Measurements from ENCODE around the gene WWC1. TPM values are rescaled to one million over a fixed set of nuclear protein-coding genes. Genes with fewer than 3 reads are reported as not detected.
"Not testable (repeated sequence)": the region's sequence is repeated elsewhere in the genome, so short reads cannot be mapped to it uniquely, and the experiment has no call there.

The WWC1 gene
- polyA plus RNA-seq, 10 donors: 0.27 to 3.3 (median 1.2) TPM

- DNase-seq: no peak
These were observed 16.6 kb downstream of the WWC1 start for GRCh38 chr5:168307925-168308584.

DNA sequence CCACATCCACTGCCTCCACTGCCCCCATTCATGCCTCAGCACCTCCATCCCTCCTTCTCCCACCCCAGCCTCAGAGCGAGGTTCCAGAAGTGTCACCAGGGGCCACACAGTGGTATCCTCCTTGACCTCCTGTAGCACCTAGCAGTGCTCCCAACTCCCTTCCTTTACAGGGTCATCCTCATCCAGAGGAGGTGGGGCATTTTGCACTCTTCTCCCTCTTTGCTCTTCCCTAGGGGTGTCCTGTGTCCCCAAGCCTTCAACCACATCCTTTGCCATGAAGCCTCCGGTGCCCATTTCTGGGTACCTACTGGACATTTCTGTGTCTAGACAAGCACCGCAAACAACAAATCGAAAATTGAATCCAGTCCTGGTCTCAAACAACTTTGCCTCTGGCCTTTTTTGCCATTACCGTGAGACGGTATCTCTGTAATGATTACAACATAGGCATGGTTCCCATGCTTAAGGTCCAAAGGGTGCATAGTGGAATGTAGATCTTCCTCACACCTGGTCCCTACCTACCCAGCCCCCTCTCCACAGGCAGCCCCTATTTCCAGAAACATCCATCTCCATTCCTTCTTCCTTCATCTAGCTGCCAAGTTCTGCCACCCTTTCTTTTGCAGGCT is 17.6 kb downstream of the WWC1 start:
- no peak for DNase-seq

GRCh38 chr5:168310541-168310940 is 19.1 kb downstream of the WWC1 start:
- DNase-seq: not testable (repeated sequence)

GRCh38 chr5:168311061-168311566 is 19.7 kb downstream of the WWC1 start:
- no peak for DNase-seq

- DNase-seq: no peak
These were observed 21.3 kb downstream of the WWC1 start for GRCh38 chr5:168312606-168313295.

DNA sequence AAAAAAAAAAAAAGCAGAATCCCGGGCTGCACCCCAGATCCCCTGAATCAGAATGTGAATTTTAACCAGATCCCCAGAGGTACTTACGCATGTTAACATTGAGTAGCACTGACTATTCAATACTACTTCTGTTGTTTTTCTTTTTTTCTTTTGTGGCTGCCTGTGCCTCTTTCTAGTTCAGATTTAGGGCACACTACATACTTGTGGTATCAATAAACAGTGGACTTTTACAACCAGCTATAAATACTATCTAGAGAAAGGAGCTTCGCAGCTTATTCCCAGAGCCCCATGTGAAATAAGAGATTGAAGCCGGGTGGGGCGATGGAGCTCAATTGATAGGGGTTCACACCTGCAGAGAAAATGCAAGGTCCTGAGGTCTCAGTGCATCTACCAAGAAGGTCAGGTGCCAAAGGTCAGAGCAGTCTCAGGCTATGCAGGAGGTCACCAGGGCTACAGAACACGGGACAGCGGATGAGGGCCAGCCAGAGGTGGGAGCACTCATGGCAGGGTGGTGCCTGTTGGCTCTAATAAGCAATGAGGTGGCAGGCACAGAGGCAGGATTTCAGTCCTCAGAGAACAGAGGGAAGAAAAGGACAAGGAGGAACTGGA is 22.3 kb downstream of the WWC1 start:
- no peak for DNase-seq

DNA sequence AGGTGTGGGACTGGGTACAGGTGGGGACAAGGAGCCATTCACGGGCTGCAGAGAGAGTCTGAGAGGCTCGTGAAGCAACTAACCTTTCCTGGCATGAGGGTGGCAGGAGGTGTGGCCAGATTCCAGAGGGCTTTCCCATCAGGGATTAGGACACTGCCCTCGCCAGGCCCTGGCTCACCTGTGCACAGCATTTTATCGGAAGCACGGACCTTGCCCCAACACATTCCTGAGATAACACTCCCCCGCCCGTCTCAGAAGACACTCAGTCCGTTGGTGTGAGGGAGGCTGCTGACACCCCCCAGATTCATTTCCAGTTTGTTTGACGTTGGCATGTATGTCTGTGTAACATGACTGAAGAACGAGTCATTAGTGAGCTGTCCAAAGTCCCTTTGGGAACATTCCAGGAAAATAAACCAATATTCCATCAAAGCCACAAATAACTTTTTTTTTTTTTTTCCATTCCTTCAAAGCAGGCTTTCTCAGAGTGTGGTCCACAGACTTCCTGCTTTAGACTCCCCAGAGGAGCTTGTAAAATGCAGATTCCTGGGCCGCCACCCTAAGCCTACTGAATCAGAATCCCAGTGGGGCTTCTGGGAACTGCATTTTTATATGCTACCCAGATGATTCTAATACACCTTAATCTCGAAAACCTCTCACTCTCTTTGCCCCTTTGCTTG is 23.4 kb downstream of the WWC1 start:
- DNase-seq: peak in 1 of 3 donors; percentile 96

DNA sequence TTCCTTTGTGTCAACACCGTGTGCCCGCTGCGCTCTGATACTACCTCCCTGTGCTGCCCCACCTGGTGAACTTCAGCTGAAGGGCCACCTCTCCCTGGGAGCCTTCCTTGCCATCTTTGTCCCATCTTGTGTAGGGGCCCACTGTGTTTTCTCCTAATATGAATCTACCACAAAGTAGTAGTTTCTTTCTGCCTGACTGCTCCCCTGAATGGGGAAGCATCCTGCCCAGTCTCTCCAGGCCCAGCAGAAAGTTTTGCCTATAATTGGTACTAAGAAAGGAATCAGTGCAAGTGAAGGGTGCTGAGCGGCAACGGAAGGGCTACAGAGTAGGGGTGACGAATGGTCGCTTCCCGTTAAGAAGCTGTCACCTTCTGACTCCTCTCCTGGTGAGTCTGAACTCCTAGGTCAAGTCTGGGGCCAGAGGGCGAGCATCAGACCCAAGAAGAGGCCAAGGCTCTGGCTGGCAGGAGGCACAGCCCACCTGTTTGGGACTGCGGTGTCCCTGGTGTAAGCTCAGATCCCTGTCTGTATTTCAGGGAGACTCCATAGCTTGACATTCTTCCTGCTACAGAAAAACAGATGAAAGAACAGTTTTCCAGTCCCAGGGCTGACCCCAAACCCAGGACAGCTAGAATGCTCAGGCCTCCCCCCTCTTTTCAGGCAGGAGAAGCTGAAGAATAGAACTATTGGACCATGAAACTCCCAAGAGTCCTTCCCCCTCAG is 24.1 kb downstream of the WWC1 start:
- no peak for DNase-seq

DNA sequence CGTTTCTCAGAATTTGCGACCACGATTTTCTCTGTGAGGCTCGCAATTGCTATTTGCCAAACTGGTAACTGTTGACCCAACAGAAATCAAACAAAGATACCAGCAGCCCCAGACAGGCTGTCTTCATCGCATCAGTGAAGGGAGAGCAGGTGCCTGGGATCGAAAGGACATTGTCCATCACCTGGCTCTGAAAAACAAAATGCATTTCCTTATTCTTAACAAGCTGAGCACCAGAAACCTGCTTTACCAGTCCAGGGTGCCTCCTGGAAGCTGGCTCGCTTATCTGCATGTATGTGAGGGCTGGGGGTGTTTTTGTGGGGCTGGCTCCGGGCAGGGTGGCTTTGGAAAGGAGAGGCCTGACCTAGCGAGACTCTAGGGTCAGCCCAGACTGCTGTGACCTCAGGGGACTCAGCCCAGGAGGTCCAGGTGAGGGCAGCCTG is 24.7 kb downstream of the WWC1 start:
- no peak for DNase-seq

DNA sequence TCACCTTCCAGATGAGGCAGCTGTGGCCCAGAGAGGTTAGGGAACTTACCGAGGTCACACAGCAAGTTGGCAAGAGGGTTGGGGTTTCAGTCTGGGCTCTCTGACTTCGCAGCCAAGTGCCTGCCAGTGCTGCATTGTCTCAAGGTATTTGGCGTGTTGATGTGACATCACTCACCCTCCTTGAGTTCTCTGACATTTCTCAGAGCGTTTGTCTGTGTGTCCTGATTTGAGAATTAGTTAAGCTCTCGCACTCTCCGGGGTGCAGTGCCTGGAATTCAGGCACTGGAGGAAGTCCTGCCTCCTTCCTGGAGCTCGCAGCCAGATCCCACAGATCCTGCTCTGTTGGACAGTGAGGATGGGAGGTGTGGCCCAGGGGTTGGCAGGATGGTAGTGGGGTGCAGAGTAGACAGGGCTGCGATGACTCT is 25.7 kb downstream of the WWC1 start:
- no peak for DNase-seq

GRCh38 chr5:168317521-168318147 is 26.2 kb downstream of the WWC1 start:
- DNase-seq: peak; percentile 10 to 95 (median 48)

- no peak for DNase-seq
These were observed 26.8 kb downstream of the WWC1 start for GRCh38 chr5:168318240-168318639.

DNA sequence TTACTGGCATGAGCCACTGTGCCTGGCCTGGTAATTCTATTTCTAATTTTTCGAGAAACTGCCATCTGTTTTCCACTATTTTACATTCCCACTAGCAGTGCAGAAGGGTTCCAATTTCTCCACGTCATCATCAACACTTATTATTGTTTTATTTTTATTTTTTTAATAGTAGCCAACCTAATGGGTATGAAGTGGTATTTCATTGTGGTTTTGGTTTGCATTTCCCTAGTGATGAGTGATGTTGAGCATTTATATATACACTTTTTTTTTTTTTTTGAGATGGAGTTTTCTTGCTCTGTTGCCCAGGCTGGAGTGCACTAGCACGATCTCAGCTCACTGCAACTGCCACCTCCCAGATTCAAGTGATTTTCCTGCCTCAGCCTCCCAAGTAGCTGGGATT is 28.3 kb downstream of the WWC1 start:
- no peak for DNase-seq

- no peak for DNase-seq
These were observed 29.4 kb downstream of the WWC1 start for GRCh38 chr5:168320805-168321204.

DNA sequence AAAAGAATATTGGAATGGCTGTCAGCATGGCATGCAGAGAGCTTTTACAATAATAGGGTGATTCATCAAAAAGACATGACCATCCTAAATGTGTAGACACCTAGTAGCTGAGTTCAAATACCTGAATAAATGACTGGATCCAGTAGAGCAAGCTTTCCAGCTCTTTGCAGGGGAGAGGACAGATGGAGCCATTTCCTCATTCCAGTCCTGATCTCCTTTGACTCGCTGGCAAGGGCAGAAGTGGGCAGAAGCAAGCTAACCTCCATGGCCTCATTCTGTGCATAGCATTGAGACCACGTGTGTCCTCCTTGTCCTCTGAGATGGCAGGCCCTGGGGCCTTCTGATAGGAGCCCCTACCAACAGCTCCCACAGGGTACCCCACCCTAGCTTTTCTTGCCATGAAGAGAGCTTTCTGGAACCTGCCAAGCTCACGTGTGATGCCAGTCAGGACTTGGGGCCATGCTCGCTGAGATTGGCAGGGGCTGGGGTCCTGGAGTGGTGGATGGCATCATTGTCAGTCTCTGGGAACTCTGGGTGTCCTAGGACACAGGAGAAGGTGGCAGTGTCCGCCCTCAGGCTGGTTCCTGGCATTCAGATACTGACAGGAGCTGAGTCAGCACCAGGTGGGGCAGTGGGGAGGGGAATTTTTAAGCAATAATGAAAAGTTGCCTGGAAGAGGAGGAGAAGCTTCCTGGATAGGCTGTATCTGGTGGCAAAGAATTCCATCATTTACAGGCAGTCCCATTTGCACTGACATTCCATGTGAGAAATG is 33.6 kb downstream of the WWC1 start:
- DNase-seq: no peak

GRCh38 chr5:168327019-168327421 is 35.6 kb downstream of the WWC1 start:
- peak in 1 of 3 donors; percentile 62 for DNase-seq

- no peak for DNase-seq
These were observed 36.0 kb downstream of the WWC1 start for GRCh38 chr5:168327451-168327850.

DNA sequence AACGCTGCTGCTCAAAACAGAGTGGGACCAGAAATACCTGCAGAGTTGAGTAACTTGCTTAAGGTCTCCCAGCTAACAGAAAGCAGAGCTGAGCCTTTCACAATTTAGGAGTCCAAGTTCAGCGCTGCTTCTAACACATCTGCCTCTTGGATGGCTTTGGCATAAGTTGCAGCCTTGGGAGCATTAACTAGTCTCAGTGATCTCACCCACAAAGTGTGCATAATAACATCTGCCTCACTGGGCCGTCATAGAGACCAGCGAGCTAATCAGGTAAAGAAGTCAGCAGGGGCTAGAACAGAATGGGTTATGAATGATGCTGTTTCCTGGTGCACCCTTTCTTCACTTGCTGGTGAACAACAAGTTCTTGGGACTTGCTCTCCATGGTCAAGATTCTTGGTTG is 36.5 kb downstream of the WWC1 start:
- DNase-seq: peak in 1 of 3 donors; percentile 10

DNA sequence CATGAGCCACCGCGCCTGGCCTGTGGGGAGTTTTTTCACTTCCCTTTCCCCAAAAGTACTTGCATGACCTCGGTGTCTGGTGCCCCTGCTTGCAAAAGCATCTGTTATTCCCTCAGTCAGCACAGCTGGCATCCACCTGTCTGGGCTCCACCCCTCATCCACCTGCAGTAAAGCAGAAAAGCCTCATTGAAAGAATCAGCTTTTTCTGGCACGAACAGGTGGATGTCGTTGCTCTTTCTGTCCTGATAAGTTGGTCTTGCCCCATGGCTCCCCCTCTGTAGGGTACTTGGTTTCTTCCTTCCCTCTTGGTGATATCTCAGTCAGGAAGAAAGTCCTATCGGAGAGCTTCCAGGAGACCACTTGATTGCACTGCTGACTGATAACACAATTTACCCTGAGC is 37.4 kb downstream of the WWC1 start:
- no peak for DNase-seq

- no peak for DNase-seq
These were observed 37.9 kb downstream of the WWC1 start for GRCh38 chr5:168329302-168329701.

Data from muscle of back (tissue), 11 donors.